ENCODE results near the gene TMEM17.
"Not testable (repeated sequence)": the region's sequence is repeated elsewhere in the genome, so short reads cannot be mapped to it uniquely, and the experiment has no call there.

TMEM17 gene

GRCh38 chr2:62505750-62506420 lies at the start of gene TMEM17:
TSS of gene TMEM17 (minus strand) at chr2:62506195. CDS start at chr2:62506129, 66 bp downstream.
- no peak for DNase-seq (ENCODE audit: low read depth)

GRCh38 chr2:62554440-62554839 lies 48.4 kb upstream of the TMEM17 start:
- no peak for DNase-seq (ENCODE audit: low read depth)

DNA sequence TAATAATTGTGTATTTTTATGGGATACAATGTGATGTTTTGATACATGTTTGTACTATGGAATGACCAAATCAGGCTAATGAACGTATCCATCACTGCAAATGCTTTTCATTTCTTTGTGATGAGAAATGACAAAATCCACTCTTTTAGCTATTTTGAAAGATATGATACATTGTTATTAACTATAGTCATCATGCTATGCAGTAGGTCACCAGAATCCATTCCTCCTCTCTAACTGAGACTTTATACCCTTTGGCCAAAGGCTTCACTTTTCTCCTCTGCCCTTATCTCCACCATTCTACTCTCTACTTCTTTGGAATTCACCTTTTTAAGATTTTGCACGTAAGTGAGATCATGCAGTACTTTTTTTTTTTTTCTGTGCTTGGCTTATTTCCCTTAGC lies 44.5 kb upstream of the TMEM17 start:
- no peak for DNase-seq (ENCODE audit: low read depth)

- DNase-seq (ENCODE audit: low read depth) = no peak
Measured at GRCh38 chr2:62547854-62548253, 41.9 kb upstream of the TMEM17 start.

- no peak for DNase-seq (ENCODE audit: low read depth)
Measured at GRCh38 chr2:62545261-62545660, 39.3 kb upstream of the TMEM17 start.

DNA sequence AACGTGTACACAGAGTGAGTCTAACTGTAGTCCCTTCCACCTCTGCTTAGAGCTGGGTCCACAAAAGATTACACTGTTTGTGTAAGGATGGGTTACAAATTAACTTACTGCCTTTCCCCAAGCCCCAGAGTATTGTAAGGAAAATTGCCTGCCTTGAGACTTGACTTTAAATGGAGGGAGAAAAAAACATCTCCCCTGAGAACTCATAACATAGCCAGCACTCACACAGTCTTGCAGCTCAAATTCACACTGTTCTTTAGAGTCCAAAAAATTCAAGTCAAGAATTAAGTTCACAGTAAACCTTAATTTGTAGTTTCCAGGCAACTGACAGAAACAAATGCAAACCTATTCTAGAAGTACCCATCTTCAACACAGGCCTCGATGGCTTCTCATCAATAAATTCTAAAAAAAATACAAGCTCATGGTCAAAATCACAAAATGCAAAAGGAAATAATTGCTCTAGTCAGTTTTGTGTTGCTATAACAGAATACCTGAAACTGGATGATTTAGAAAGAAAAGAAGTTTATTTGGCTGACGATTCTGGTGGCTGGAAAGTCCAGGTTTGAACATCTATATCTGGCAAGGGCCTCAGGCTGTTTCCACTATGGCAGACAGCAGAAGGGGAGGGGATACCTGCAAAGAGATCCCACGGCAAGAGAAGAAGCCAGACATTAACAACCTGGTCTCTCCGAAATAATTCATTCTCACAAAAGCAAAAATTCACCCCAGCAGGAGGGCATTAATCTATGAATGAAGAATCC lies 34.6 kb upstream of the TMEM17 start:
- no peak for DNase-seq (ENCODE audit: low read depth)

GRCh38 chr2:62539606-62540407 lies 33.8 kb upstream of the TMEM17 start:
- no peak for DNase-seq (ENCODE audit: low read depth)

DNA sequence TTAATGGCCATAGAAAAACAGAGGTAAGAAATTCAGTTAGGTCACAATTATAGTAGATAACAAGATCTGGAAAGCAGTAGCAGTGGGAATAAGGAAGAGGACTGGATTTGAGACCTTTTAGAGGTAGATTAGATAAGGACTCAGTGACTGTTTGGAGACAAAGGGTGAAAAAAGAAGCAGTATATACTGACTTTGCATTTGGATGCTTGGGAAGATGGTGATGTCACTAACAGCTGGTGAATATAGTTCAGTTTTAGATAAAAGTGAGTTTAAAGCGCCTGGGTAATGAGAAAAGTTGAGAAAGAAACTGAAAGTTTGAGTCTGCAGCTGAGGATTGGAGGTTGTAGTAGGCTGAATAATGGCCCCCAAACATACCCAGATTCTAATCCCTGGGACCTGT lies 32.8 kb upstream of the TMEM17 start:
- no peak for DNase-seq (ENCODE audit: low read depth)

- no peak for DNase-seq (ENCODE audit: low read depth)
Measured at GRCh38 chr2:62537814-62538213, 31.8 kb upstream of the TMEM17 start.

DNA sequence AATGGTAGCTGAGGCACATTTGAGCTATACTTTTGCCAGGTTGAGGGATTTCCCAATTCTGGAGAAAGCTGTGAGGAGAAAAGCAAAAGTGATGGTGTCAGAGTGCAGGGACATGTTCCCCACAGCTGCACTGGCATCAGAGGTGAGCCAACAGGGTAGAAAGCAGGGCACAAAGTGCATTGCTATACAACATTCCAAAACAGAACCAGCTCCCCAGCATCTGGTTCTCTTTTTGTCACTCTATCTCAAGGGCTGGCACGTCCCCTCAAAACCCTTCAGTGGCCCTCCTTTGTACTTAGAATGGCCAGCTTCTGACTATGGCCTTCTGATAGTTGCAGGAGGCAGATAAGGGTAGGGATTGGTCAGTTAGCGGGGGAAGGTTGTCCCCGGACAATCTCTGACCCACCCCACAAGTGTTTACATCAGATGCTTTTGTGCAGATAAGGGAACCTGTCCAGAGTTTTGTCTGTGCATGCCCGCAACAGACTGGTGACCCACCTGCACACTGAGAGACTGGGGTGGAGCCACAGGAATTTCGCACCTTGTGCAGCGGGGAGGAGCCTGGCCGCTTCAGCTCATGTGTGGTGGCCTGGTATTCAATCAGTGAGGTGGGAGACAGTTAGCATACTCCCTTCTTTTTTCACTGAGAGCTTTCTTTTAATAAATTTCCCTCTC lies 31.0 kb upstream of the TMEM17 start:
- DNase-seq (ENCODE audit: low read depth) = no peak

GRCh38 chr2:62535521-62535920 lies 29.5 kb upstream of the TMEM17 start:
- DNase-seq (ENCODE audit: low read depth) = not testable (repeated sequence)

DNA sequence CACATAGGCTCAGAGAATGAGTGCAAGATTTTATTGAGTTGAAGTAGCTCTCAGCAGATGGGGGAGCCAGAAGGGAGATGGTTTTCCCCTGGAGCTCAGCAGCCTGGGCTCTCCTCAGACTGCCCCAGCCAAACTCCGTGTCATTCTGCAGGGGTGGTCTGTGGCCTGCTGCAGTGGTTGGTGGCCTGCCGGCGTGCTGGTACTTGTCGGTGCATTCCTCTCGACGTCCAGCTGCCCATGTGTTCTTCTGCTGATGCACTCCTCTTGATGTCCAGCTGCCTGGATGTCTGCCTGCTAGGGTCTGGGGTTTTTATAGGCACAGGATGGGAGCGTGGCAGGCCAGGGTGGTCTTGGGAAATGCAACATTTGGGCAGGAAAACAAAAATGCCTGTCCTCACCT lies 25.6 kb upstream of the TMEM17 start:
- DNase-seq (ENCODE audit: low read depth) = no peak

DNA sequence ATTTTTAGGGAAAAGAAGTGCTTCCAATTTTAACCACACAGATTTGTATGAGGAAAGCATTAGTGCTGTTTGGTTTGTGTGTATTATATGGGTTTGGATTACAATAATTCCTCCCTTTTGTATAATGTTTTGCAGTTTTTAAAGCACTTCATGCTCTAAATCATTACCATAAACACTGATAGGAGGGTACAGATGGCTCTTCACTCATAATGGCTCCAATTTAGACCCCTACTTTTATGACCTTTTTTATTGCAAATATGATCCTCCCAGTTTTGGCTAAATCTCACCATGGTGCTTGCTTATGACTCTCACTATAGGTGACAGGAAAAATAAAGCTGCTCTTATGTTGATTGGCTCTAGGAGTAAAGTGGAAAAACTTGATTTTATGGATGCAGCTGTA lies 23.8 kb upstream of the TMEM17 start:
- no peak for DNase-seq (ENCODE audit: low read depth)

DNA sequence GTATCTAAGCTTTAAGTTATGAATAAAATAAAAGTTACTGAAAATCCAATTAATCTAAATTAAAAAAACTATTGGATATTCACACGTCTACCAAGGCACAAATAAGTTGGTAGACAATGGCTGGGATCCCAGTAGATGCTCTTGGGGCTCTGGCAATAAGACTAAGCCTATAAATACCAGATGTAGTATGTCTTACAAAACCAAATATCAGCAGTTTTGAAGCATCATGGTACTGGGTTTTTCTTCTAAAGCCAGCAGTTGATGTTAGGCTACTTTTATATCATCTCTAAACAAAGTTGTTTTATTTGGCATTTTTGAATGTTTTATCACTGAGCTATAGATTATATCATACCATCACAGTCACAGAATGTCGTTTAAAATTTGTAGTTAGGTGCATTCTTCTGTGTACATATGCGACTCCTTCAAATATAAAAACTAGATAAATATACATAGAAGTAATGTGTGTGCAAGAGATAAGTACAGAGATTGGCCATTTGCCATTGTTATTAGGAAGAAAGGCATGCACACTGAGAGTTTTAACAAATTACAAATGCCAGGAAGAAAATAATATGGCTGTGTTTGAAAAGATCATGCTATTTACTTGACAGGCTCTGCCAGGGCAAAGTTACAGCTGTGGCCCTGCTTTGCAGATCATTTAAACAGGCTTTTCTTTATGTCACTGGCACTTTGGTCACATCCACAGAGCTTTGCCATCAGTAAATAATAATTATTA lies 21.6 kb upstream of the TMEM17 start:
- no peak for DNase-seq (ENCODE audit: low read depth)

- DNase-seq (ENCODE audit: low read depth) = no peak
Measured at GRCh38 chr2:62526531-62527381, 20.8 kb upstream of the TMEM17 start.

- no peak for DNase-seq (ENCODE audit: low read depth)
Measured at GRCh38 chr2:62525549-62526269, 19.7 kb upstream of the TMEM17 start.

- no peak for DNase-seq (ENCODE audit: low read depth)
Measured at GRCh38 chr2:62524293-62524941, 18.4 kb upstream of the TMEM17 start.

- DNase-seq (ENCODE audit: low read depth) = not testable (repeated sequence)
Measured at GRCh38 chr2:62521061-62521460, 15.1 kb upstream of the TMEM17 start.

GRCh38 chr2:62512384-62512783 lies 6.4 kb upstream of the TMEM17 start:
- no peak for DNase-seq (ENCODE audit: low read depth)
